Activated CD4-positive, alpha-beta T cell treated with anti-CD3 and anti-CD28 coated beads, Interleukin-2, amount 50 U/mL, for 1 hour (primary cell): ENCODE data around the gene PDE6D.
"Not testable (repeated sequence)": the region's sequence is repeated elsewhere in the genome, so short reads cannot be mapped to it uniquely, and the experiment has no call there.

Source experiments
- DNase-seq: peaks from one replicate; pipeline ENCODE4 v3.0.0-alpha.2; 2020

Gene PDE6D

DNA sequence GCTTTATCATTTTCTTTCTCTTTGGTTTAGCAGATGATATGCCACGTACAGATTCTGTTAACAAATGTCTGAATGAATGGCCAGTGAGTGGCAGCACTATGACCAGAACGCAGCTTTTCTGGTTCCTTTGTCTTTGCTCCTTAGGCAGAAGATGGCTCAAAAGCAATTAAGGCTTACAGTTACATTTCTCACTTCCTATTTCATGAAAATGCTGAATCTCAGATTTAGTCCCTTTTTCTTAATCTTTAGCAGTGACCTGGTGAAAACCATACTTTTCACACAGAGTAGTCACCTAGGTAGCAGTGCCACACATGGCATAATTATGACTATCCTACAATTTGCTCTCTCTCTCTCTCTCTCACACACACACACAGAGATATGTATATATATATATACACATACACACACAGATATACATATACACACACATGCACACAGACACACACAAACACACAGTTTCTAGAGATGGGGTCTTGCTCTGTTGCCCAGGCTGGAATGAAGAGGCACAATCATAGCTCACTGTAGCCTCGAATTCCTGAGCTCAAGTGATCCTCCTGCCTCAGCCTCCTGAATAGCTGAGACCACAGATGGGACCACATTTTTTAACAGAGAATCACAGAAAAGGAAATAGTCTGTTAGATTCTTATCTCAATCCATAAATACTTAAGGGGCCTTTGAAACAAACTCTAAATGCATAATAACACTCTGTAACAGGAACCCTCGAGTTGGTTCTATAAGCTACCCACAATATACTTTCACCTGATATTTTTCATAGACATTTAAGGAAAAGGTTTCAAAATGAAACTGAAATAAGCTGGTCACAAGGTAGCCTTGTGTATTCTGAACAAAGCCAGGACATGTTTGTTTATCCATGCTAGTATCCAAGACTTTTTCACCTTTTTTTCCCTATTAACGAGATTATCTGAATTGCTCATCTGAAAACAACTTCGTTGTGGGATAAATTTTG is 11.6 kb downstream of the PDE6D start:
- no peak for DNase-seq

DNA sequence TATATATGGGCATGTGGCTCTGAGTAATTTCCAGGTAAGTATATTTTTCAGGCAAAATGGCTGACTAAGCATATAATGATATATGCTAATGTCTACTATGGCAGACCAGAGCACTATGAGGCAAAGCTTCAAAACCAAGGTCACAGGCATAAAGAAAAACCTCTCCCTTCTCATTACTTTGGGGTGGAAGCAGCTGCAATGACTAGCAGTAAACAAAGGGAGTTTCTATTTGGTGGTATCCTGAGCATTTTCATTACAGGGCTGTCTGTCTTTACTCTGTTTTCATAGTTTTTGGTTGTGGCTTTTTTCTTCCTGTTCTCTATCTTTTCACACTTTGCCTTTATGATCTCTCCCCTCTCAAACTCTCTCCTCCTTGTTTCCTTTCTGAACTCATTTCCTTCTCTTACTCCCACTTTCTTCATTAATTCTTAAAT is 15.6 kb downstream of the PDE6D start:
- no peak for DNase-seq

DNA sequence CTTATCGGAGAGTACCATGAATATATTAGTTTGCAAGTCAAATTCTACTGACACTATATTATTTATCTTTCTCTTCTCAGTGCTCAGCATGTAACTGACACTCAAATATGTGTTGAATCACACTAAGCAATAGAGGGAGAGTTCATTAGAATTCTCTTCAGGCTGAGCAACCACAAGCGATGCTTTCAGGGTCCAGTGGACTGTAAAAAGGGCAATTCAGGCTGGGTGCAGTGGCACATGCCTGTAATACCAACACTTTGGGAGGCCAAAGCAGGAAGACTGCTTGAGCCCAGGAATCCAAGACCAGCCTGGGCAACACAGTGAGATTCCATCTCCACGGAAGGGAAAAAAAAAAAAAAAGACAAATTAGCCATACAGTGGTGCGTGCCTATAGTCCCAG is 16.3 kb downstream of the PDE6D start:
- no peak for DNase-seq

DNA sequence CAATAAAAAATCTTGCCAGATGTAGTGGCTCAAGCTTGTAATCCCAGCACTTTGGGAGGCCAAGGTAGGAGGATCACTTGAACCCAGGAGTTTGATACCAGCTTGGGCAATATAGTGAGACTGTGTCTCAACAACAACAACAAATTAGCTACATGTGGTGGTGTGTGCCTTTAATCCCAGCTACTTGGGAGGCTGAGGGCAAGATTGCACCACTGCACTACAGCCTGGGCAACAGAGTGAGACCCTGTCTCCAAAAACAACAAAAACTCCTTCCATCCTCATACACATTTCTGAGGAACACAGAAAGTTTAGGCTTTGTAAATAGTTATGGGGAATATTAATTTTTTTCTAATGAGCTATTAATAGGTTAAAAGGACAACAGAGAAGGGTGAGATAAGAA is 17.0 kb downstream of the PDE6D start:
- no peak for DNase-seq

DNA sequence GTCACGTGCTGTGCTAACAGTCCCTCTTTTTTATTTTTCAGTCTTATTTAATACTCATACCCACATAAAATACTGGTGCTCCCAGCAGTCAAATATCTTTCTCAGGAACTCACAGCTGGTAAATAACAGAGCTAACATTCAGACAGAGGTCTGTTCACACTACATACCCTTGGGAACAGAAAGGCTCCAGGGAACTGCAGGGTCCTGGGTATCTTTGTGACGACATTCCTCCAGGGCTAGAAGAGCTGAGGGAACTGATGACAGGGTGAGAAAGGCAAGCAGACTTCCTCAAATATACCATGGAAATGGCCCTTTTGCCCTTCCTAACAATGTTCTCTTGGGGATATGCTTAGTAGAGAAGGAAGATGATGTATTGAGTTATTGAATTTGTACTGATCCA is 19.3 kb downstream of the PDE6D start:
- no peak for DNase-seq

DNA sequence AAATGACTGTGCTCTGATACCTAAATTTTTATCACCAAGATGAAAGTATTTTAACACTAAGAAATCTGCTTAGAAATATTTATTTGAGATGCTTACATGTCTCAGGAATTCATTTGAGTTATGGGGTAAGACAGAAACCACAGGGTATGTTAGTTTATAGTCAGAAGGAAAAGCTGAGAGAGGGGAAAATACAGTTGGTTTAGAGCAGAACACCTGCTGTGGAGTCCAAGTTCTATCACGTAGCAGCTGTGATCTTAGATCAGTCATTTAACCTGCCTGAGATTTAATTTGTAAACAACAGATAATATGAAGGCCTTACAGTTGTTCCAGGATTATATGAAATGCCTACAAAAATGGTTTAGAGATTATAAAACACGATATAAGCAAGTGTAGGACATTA is 29.0 kb downstream of the PDE6D start:
- no peak for DNase-seq

DNA sequence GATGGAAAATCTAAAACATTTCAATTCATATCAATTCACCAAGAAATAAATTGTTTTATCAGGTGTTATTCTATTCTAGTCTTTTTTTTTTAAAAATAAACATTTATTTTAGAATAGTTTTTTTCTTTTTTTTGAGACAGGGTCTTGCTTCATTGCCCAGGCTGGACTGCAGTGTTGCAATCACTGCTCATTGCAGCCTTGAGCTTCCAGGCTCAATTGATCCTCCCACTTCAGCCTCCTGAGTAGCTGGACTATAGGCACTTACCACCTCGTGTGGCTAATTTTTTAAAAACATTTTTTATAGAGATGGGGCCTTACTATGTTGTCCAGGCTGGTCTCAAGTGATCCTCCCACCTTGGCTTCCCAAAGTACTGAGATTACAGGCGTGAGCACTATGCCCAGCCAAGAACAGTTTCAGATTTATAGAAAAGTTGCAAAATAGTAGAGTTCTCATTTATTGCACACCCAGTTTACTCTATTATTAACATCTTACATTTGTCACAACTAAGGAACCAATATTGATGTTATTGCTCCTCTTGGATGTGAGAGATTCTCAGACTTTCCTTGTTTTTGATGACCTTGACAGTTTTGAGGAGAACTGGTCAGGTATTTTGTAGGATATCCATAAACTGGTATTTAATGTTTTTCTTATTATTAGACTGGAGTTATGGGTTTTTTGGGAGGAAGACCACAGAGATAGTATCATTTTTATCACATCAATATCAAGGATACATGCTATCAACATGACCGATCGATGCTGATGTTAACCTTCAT is 29.9 kb downstream of the PDE6D start:
- no peak for DNase-seq

DNA sequence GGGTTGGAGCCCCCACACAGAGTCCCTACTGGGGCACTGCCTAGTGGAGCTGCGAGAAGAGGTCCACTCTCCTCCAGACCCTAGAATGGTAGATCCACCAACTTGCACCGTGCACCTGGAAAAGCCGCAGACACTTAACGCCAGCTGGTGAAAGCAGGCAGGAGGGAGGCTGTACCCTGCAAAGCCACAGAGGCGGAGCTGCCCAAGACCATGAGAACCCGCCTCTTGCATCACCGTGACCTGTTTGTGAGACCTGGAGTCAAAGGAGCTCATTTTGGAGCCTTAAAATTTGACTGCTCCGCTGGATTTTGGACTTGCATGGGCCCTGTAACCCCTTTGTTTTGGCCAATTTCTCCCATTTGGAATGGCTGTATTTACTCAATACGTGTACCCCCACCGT is 32.1 kb downstream of the PDE6D start:
- not testable (repeated sequence) for DNase-seq

DNA sequence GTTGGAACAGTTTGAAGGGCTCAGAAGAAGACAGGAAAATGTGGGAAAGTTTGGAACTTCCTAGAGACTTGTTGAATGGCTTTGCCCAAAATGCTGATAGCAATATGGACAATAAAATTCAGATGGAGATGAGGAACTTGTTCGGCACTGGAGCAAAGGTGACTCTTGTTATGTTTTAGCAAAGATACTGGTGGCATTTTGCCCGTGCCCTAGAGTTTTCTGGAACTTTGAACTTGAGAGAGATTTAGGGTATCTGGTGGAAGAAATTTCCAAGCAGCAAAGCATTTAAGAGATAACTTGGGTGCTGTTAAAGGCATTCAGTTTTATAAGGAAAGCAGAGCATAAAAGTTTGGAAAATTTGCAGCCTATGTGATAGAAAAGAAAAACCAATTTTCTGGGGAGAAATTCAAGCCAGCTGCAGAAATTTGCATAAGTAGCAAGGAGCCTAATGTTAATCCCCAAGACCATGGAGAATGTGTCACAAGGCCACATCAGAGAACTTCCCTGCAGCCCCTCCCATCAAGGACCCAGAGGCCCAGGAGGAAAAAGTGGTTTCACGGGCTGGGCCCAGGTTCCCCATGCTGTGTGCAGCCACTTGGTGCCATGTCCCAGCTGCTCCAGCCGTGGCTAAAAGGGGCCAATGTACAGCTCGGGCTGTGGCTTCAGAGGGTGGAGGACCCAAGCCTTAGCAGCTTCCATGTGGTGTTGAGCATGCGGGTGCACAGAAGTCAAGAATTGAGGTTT is 32.8 kb downstream of the PDE6D start:
- DNase-seq, result not testable (repeated sequence)

DNA sequence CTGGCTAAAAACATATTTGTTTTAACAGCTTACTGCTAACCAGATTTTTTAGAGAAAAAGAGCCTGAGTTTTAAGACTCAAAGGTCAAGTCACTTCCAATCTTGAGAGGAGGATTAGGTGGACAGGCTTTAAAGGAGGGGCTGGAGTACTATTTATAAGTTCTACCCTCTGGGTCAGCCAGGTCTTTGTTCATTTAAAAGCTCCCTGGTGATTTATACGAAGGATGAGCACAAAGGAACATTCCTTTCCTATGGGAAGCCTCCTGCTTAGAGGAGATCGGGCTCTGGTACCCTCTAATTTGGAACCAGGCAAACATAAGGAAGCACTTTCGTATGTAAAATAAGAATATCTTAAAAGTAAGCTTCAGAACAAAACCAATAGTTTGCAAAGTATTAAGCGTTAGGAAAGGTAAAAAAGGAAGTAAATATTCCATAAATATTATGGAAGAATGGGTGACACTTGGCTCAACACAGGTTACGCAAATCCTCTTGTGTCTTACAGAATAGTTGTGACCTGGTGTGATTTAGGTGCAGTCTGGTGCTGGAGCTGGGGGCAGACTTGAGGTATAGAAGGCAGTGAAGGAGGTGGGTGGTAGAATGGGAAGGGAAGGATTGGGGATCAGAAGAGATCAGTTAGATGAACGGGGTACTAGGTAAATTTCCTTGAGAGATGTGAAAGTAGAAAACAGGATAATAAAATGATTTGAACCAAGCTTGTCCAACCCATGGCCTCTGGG is 35.6 kb downstream of the PDE6D start:
- DNase-seq, result no peak

DNA sequence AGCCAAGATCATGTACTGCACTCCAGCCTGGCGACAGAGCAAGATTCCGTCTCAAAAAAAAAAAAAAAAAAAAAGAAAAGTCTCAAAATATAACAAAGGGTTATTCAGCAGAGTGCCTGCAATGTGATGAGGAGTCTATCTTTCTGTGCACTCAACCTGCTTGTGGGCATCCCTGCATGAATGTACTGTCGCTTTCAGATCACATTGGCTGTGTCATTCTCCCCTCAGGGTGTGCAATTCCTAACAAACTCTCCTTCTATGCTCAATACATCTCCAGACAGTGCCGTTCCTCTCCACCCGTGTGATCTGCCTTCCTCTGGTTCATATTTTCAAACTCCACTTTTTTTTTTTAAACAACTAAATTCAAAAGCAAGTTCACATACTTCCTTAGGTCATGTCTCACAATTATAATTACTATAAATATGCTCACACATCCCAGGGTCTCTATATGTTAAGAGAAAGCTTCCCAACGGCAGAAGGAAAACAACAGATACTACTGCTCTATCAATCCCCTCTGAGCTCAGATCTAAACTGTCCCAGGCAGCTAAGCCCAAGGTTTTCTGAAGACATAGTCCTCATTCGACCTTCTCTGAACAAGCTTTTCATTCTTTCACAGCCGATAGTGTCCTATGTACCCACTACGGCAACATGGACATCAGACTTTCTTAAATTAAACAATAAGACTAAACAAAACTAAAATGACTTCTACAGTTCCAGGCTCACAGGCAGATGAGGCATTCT is 37.5 kb downstream of the PDE6D start:
- DNase-seq, result no peak

DNA sequence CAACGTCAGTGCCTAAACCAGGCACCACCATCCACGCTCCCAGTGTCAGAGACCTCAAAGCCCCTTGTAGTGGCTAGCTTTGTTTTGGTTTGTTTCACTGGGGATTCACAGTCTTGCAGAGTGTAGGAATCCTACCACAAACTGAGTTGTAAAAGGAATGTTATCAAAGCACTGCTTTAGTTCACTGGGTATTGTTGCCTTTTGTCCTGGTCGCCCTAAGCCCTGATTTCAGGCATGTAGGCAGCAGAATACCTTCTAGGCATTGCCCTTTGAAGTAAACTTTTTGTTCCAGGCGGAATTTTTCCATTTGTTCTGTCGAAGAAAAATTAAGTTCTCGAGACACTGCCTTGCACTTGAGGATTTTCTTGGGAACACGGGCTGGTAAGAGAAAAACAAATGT is 43.3 kb downstream of the PDE6D start:
- no peak for DNase-seq

DNA sequence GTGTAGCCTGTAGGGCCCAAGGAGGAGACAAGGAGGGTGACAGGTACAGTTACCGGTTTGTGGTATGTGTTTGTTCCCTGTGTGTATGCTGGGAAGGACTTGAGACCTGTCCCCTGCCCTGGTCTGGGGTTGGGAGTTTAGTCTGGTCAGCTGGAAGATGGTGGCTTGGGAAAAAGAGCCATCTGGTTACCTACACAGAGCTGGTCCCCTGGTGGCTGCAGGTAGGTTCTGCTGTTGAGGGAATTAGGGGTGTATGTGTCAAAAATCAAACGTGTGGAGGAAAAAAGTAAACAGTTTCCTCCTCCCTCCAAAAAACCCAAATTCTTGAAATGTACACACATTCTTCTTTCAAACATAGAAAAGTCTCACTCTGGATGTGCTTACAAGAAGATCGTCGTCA is 48.5 kb downstream of the PDE6D start:
- no peak for DNase-seq

DNA sequence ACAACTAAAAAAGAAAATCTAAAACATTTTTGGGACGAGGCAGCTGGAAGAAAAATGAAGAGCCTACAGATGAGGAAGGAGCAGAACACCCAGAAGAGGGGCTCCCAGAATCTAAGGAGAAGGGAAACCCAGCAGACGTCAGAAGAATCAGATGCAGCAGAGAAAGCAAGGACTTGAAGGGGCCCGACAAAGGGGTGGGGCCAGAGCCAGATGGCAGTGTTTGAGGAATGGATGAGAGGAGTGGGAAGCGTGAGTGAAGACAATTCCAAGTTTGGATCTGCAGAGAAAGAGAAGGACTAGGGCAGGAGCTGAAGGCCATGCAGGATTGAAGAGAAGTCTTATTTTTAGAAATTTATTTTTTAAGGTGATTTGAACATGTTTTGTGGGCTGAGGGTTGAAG is 53.5 kb downstream of the PDE6D start:
- no peak for DNase-seq

DNA sequence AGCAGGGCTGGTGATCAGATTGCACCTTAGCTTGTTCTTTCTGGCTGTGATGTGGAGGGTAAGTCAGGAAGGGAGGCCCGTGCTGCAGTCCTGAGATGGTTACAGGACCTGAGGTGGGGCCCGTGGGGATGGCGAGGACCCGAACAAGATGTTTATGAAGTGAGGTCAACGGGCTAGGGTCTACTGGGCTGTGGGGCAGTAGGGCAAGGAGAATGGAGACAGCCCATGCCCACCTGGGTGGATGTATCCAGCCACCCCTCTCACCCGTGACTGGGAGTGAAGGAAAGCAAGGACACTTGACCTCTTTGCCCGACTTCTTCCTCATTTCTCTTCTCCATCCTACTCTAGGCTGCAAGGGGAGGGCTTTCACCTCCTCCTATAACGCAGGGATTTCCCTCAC is 54.8 kb downstream of the PDE6D start:
- DNase-seq, result no peak

DNA sequence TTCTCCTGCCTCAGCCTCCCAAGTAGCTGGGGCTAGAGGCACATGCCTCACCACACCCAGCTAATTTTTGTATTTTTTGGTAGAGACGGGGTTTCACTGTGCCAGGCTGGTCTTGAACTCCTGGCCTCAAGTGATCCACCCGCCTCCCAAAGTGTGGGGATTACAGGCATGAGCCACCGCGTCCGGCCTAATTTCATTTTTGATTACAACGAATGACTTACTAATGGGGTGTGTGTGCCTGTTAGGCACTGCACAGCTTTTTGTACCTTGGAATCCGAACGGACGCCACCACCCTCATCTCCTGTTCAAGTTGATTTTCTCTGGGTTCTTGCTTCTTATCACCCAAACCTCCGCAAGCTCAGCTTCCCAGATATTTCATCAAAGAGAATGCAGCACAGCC is 55.6 kb downstream of the PDE6D start:
- DNase-seq, result no peak

DNA sequence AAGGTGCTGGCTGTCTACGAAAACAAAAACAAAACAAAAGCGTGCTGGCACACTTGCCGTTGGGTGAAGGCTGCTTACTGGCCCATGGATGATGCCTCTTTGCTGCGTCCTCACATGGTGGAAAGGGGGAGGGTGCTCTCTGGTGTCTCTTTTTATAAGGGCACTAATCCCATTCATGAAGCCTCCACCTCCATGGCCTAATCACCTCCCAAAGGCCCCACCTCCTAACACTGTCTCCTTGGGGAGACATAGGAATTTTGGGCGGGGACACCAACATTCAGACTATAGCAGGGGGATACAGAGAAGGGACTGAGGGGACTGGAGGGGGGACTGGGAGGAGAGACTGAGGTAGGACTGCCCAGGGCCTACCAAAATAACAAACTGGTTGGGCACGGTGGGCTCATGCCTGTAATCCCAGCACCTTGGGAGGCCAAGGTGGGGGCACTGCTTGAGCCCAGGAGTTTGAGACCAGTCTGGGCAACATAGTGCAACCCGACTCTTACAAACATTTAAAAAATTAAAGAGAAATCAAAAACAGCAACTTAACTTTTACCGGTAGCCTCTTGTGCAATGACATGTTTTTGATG is 58.3 kb downstream of the PDE6D start:
- no peak for DNase-seq

DNA sequence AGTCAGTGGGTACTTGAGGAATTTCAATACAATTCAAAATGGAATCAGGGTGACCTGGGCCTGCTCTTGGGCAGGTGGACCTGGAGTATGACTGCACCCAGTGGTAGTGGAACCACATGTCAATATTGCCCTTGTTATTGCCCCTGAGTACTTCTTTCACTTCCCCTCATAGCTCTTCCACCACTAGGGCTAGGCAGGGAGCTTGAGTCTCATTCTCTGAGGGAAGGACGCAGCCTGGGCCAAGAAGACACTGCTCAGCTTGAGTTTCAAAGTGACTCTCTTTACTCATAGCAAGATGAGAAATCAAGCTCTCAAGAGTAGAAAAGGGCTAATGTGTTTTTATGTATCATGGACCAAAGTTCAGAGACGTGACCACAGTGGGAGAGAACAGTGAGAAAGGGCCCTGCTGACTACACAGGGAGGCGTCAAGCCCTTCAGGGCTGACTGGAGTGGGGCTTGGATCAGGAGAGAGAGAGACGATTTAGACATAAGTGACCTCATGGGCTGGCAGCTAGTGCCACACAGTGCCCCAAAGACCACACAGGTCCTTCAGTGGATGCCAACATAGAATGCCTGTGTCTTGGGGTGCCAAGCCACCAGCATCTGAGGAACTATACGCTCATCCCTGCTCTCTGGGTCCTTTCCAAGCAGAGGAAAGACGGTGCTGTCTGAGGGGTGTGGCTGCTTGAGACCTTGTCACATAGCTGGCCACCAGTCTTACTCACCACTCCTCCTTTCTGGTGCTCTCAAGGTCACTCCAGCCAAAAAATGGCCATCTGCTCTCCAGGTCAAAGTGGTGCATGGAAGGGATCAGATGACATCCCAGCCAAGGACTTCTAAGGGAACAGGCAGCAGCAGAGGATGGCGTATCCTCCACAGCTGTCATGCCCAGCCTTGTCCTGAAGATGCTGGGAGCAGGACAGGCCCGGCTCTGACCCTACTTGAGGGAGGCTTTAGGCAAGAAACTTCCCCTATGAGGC is 59.8 kb downstream of the PDE6D start:
- DNase-seq, result no peak

DNA sequence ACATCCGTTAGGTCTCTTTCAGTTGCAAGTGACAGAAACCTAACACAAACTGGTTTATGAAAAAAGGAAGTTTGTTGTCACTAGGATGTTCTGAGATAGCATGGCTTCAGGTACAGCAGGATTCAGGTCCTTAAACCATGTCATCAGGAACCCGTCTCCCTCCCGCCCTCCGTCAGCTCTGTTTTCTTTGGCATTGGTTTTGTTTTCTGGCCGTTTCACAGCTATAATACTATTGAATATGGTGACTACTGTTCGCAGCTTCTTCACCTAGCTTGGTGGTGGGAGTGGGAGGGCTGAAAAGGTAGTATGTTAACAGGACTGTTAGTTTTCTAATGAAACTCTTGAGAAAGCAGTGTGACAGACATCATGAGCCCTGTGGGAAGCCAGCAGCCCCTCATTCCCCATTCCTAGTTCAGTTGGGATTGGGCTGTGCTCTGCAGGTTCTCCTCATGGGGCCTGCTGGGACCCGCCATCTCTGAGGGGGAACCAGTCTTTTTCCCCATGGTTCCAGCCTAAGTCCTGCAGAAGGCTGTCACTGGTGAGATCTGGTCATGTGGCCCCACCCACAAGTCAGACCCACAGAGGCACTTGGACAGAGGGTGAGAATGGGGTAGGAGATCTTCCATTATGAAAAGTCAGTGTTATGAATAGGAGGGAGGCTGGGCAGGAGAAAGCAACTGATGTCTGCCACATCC is 60.6 kb downstream of the PDE6D start:
- DNase-seq, result no peak

DNA sequence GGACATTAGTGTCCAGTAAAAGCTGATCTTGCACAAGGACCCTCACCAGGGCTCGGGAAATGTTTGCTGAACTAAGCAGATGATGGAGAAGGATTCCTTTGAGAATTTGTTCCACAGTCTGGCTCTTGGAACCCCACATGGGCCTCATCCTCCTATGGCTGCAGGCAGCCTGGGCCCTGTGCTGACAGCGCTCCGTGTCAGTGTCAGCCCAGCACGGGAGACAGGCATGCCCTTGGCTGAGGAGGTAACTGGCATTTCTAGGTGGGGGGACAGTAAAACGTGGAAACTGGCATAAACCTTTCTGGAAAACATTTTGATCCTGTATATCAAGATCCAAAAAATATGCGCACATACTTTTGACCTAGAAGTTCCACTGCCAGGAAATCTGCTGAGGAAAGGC is 62.3 kb downstream of the PDE6D start:
- no peak for DNase-seq
